Glutamatergic neuron (in vitro differentiated cells): ENCODE data around the gene UBE2J2. TPM values are rescaled to one million over a fixed set of nuclear protein-coding genes. Genes with fewer than 3 reads are reported as not detected.

Experiments
- DNase-seq: peaks from one replicate; pipeline ENCODE4 v3.0.0; 2022
- H3K27ac Mint-ChIP-seq: one replicate; pipeline ENCODE4 v1.8.0; 2020; ENCODE audit warnings: mild to moderate bottlenecking, mixed read lengths, inconsistent platforms; ENCODE audit not compliant: unreplicated experiment
- H3K27me3 Mint-ChIP-seq: one replicate; pipeline ENCODE4 v1.8.0; 2020; ENCODE audit warnings: mild to moderate bottlenecking, moderate library complexity, mixed read lengths, inconsistent platforms; ENCODE audit not compliant: unreplicated experiment
- H3K36me3 Mint-ChIP-seq: one replicate; pipeline ENCODE4 v1.8.0; 2020; ENCODE audit warnings: mild to moderate bottlenecking, mixed read lengths, inconsistent platforms; ENCODE audit not compliant: unreplicated experiment
- H3K4me1 Mint-ChIP-seq: one replicate; pipeline ENCODE4 v1.8.0; 2020; ENCODE audit warnings: mild to moderate bottlenecking, low read depth, mixed read lengths, inconsistent platforms; ENCODE audit not compliant: unreplicated experiment
- H3K4me3 Mint-ChIP-seq: one replicate; pipeline ENCODE4 v1.8.0; 2020; ENCODE audit warnings: mild to moderate bottlenecking, mixed read lengths, inconsistent platforms; ENCODE audit not compliant: unreplicated experiment
- H3K9me3 Mint-ChIP-seq: one replicate; pipeline ENCODE4 v1.8.0; 2020; ENCODE audit warnings: mild to moderate bottlenecking, moderate library complexity, mixed read lengths, inconsistent platforms; ENCODE audit not compliant: unreplicated experiment
- total RNA-seq: library from RNA; stranded (reverse); fragmentation: NEBNext Ultra II Directional; extraction: Animal tissue kit (Norgen Biotek cat#: 25700); gene quantifications from one replicate; pipeline ENCODE4 v1.2.1, GENCODE V29; 2021; ENCODE audit not compliant: unreplicated experiment
- TF ChIP-seq, protein P1 (sequence below): fragments of 200-600 bp; sonication (generic); IDR thresholded peaks from one replicate; pipeline ENCODE4 v1.5.0; 2021; ENCODE audit not compliant: partially characterized antibody, unreplicated experiment

UBE2J2 gene
- total RNA-seq, 1 donor from 2014 or later: 88.1 TPM

- H3K36me3 Mint-ChIP-seq: no peaks in the 10 kb centered on the region
- peak; percentile 83 for DNase-seq
- no peak overlapping the region for H3K4me3 Mint-ChIP-seq
- peaks cover 23% of the 10 kb centered on the region for H3K27me3 Mint-ChIP-seq
- TF ChIP-seq, protein P1, sequence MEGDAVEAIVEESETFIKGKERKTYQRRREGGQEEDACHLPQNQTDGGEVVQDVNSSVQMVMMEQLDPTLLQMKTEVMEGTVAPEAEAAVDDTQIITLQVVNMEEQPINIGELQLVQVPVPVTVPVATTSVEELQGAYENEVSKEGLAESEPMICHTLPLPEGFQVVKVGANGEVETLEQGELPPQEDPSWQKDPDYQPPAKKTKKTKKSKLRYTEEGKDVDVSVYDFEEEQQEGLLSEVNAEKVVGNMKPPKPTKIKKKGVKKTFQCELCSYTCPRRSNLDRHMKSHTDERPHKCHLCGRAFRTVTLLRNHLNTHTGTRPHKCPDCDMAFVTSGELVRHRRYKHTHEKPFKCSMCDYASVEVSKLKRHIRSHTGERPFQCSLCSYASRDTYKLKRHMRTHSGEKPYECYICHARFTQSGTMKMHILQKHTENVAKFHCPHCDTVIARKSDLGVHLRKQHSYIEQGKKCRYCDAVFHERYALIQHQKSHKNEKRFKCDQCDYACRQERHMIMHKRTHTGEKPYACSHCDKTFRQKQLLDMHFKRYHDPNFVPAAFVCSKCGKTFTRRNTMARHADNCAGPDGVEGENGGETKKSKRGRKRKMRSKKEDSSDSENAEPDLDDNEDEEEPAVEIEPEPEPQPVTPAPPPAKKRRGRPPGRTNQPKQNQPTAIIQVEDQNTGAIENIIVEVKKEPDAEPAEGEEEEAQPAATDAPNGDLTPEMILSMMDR: peak; percentile 75
- H3K27ac Mint-ChIP-seq: peak overlapping the region; percentile 82
- peaks cover 2% of the 10 kb centered on the region for H3K4me1 Mint-ChIP-seq
- H3K9me3 Mint-ChIP-seq: peaks cover 7% of the 10 kb centered on the region
Observed at GRCh38 chr1:1291548-1292441, 18.1 kb upstream of the UBE2J2 start.

- H3K4me3 Mint-ChIP-seq: no peak overlapping the region
- peaks cover 2% of the 10 kb centered on the region for H3K4me1 Mint-ChIP-seq
- peaks cover 20% of the 10 kb centered on the region for H3K27me3 Mint-ChIP-seq
- TF ChIP-seq, protein P1: no peak
- H3K27ac Mint-ChIP-seq: no peak overlapping the region
- no peaks in the 10 kb centered on the region for H3K36me3 Mint-ChIP-seq
- DNase-seq: peak; percentile 72
- peaks cover 7% of the 10 kb centered on the region for H3K9me3 Mint-ChIP-seq
Observed at GRCh38 chr1:1291023-1291528, 17.4 kb upstream of the UBE2J2 start.

GRCh38 chr1:1290238-1290731 is 16.6 kb upstream of the UBE2J2 start:
- peaks cover 7% of the 10 kb centered on the region for H3K9me3 Mint-ChIP-seq
- no peaks in the 10 kb centered on the region for H3K36me3 Mint-ChIP-seq
- peaks cover 16% of the 10 kb centered on the region for H3K27me3 Mint-ChIP-seq
- TF ChIP-seq, protein P1: peak; percentile 71
- peaks cover 2% of the 10 kb centered on the region for H3K4me1 Mint-ChIP-seq
- peak; percentile 91 for DNase-seq
- H3K27ac Mint-ChIP-seq: peak overlapping the region; percentile 72
- H3K4me3 Mint-ChIP-seq: no peak overlapping the region

- DNase-seq: peak; percentile 31
- peaks cover 2% of the 10 kb centered on the region for H3K4me1 Mint-ChIP-seq
- H3K36me3 Mint-ChIP-seq: no peaks in the 10 kb centered on the region
- H3K27ac Mint-ChIP-seq: no peak overlapping the region
- peaks cover 10% of the 10 kb centered on the region for H3K9me3 Mint-ChIP-seq
- TF ChIP-seq, protein P1: no peak
- H3K4me3 Mint-ChIP-seq: no peak overlapping the region
- peaks cover 18% of the 10 kb centered on the region for H3K27me3 Mint-ChIP-seq
Observed at GRCh38 chr1:1287288-1288110, 13.8 kb upstream of the UBE2J2 start.
